Stimulated activated effector memory CD8-positive, alpha-beta T cell treated with anti-CD3 and anti-CD28 coated beads, Interleukin-12 subunit alpha, Interleukin-12 subunit beta, amount 100 ng/mL, for 72 hours (primary cell): ENCODE data around the gene SLC5A4.
A peak's percentile ranks its signal among the peaks of the same experiment; 100 is the strongest.

Source experiments
- ATAC-seq: fragments of 150-1000 bp; cut with Tn5 transposase; 2 replicates; pipeline ENCODE4 v1.10.0; 2021
- DNase-seq, 2 donors: peaks; one replicate each; pipeline ENCODE4 v3.0.0; 2021 to 2022; ENCODE audit warnings: low spot score in 2 of 2
- H3K27ac Mint-ChIP-seq: one replicate; pipeline ENCODE4 v1.8.0; 2022; ENCODE audit warnings: mild to moderate bottlenecking, mixed read lengths
- H3K36me3 Mint-ChIP-seq: one replicate; pipeline ENCODE4 v1.8.0; 2022; ENCODE audit warnings: mild to moderate bottlenecking, mixed read lengths
- H3K4me1 Mint-ChIP-seq: one replicate; pipeline ENCODE4 v1.8.0; 2022; ENCODE audit warnings: mixed read lengths
- H3K4me3 Mint-ChIP-seq: one replicate; pipeline ENCODE4 v1.8.0; 2022; ENCODE audit warnings: mild to moderate bottlenecking, mixed read lengths
- H3K9me3 Mint-ChIP-seq: one replicate; pipeline ENCODE4 v1.8.0; 2022; ENCODE audit warnings: mixed read lengths

SLC5A4 gene

DNA sequence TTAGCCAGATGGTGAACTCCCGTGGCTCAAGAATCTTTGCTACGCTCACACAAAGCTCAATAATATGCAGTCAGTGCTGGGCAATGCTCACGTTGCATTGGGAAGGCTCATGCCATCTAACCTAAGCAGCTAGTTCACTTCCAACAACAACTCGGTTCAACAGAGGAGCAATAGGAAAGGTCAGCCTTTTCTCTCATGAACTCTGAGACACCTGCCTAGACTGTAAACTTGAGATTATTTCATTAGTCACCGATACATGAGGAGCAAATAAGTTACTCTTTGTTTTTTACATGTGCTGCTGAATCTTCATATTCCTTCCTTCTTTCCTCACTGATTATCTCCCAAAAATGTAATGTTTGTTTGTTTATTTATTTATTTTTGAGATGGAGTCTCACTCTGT lies 9.0 kb downstream of the SLC5A4 start:
- Mint-ChIP-seq H3K4me1 (no peaks in the 10 kb centered on the region), H3K36me3 (no peaks in the 10 kb centered on the region), H3K4me3 (no peak overlapping the region), H3K27ac (no peak overlapping the region), H3K9me3 (no peaks in the 10 kb centered on the region)
- ATAC-seq (no peak), DNase-seq (no peak)

DNA sequence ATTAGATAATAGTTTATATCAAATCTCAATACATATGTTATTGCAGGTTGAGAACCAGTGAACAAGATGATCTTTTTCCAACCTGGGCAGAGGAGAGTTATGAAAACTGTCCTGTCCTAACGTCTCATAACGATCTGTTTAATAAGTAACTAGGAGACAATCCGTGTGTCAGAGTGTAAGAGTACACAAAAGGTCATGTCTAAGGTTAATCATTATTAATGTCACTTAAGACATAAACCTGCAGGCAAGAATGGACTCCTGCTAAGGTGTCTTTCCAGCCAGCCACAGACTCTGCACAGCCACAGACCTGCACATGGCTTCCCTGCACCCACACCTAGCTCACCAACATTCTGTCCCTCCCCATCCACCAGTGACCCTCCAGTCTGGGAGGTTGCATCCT lies 10.1 kb downstream of the SLC5A4 start:
- no peak overlapping the region for H3K27ac Mint-ChIP-seq
- ATAC-seq, result no peak
- no peak for DNase-seq
- no peaks in the 10 kb centered on the region for H3K9me3 Mint-ChIP-seq
- H3K4me3 Mint-ChIP-seq, result no peak overlapping the region
- no peaks in the 10 kb centered on the region for H3K4me1 Mint-ChIP-seq
- H3K36me3 Mint-ChIP-seq, result no peaks in the 10 kb centered on the region

DNA sequence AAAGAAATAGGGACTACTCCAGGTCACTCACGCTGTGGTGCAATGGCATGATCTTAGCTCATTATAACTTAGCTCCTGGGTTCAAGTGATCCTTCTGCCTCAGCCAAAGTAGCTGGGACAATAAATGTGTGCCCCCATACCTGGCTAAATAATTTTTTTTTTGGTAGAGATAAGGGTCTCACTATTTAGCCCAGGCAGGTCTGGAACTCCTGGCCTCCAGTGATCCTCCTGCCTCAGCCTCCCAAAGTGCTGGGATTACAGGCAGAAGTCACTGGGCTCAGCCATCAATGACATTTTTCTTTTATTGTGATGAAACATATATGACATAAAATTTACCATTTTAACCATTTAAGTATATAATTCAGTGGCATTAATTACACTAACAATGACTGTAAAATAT lies 10.6 kb downstream of the SLC5A4 start:
- Mint-ChIP-seq H3K4me3 (no peak overlapping the region), H3K9me3 (no peaks in the 10 kb centered on the region), H3K36me3 (no peaks in the 10 kb centered on the region), H3K4me1 (no peaks in the 10 kb centered on the region), H3K27ac (no peak overlapping the region)
- ATAC-seq (no peak), DNase-seq (no peak)

DNA sequence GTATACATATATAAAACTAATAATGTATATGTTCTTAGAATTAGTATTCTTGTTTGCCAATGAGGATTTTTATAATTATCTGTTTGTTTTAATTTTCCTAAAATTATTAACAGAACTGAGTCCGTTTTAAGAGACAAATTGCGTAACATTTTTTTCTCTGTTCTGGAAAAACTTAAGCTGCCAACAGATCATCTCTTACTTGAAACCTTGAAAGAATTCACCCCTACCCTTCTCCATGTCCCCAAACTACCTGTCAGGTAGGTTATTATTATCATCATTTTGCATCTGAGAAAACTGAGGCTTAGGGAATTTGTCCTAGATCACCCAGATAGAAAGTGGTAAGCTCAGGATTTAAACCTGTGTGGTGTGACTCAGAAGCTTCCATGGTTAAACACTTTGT lies 14.7 kb downstream of the SLC5A4 start:
- Mint-ChIP-seq H3K4me3 (no peak overlapping the region), H3K9me3 (no peaks in the 10 kb centered on the region), H3K27ac (no peak overlapping the region), H3K36me3 (no peaks in the 10 kb centered on the region), H3K4me1 (no peaks in the 10 kb centered on the region)
- no peak for ATAC-seq
- DNase-seq, result no peak

DNA sequence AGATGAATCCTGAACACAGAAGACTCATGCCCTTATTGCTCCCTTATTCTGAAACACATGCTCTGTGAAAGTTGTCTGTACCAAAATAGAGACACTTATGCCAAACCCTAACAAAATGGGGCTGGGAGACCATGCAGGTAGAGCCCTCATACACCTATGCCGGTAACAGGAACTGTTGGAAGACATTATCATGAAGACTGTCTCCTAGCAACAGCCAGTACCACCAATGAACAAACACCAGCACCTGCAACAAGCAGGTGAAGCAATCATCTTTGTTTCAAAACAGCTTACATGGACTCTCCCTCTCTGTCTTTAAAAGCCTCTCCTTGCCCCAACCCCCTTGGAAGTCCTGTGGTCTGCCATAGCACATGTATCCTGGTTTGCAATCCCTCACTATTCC lies 17.2 kb downstream of the SLC5A4 start:
- no peak overlapping the region for H3K4me3 Mint-ChIP-seq
- H3K27ac Mint-ChIP-seq, result no peak overlapping the region
- no peaks in the 10 kb centered on the region for H3K4me1 Mint-ChIP-seq
- H3K9me3 Mint-ChIP-seq, result no peaks in the 10 kb centered on the region
- no peak for DNase-seq
- H3K36me3 Mint-ChIP-seq, result no peaks in the 10 kb centered on the region
- no peak for ATAC-seq

DNA sequence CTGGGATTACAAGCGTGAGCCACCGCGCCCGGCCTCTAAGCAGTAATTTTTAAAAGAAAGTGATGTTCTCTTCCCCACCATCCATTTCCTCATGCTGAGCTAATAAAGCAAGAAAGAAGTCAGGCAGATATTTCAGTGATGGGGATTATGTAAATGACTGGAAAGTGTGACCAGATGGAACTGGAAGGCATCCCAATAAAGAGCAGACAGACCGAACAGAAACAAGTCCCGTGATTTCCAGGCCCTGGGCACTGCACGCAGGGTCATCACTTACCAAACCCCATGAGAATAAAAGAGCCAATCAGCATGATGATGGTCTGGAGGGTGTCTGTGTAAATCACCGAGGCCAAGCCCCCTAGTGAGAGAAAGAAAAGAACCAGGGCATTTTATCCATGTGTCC lies 18.2 kb downstream of the SLC5A4 start:
- Mint-ChIP-seq H3K4me3 (no peak overlapping the region), H3K4me1 (no peaks in the 10 kb centered on the region), H3K36me3 (no peaks in the 10 kb centered on the region), H3K9me3 (no peaks in the 10 kb centered on the region), H3K27ac (no peak overlapping the region)
- ATAC-seq, result no peak
- no peak for DNase-seq

DNA sequence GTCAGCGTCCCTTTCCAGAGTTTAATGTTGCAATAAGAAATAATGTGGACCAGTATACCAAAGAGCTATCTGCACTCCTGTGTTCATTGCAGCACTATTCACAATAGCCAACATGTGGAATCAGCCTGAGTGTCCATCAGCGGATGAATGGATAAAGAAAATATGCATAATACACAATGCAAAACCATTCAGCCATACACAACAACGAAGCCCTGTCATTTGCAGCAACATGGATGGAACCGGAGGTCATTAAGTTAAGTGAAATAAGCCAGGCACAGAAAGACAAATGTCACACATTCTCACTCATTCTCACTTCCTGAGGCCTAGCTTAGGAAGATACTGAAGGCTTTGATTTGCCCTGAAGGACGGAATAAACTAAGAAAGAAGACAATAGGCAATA lies 22.1 kb downstream of the SLC5A4 start:
- H3K4me1 Mint-ChIP-seq, result no peaks in the 10 kb centered on the region
- H3K9me3 Mint-ChIP-seq, result no peaks in the 10 kb centered on the region
- H3K27ac Mint-ChIP-seq, result no peak overlapping the region
- no peak for DNase-seq
- H3K36me3 Mint-ChIP-seq, result no peaks in the 10 kb centered on the region
- no peak for ATAC-seq
- no peak overlapping the region for H3K4me3 Mint-ChIP-seq

DNA sequence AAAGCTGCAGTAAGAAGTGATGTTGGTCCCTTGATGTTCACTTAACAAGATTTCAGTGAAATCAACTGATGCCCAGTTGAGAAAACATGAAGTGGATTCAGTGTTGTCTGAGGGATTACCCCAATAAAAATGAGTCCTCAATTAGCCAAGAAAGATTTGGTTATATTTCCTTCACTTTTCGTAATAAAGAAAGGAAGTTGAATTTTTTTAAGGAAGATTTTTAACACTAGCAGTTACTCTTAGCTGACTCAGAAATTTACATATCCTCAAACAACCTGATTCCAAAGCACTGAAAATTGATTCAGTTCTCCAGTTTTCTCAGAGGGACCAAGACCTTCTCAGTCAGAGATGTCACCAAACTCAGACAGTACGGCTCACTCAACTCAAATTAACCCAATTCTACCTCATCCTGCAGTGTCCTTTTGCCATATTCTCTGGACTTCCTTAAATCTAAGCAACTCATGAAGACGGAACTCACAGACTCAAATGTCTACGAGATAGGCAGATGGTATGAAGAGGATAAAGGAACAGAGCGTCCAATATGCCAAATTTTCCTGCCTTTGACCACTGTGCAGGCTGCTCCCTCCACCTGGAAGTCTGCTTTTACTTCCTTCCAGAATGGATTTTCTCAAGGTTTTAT lies 22.8 kb downstream of the SLC5A4 start:
- no peaks in the 10 kb centered on the region for H3K4me1 Mint-ChIP-seq
- DNase-seq (no peak), ATAC-seq (no peak)
- H3K36me3 Mint-ChIP-seq, result no peaks in the 10 kb centered on the region
- H3K9me3 Mint-ChIP-seq, result no peaks in the 10 kb centered on the region
- H3K27ac Mint-ChIP-seq, result no peak overlapping the region
- H3K4me3 Mint-ChIP-seq, result no peak overlapping the region

DNA sequence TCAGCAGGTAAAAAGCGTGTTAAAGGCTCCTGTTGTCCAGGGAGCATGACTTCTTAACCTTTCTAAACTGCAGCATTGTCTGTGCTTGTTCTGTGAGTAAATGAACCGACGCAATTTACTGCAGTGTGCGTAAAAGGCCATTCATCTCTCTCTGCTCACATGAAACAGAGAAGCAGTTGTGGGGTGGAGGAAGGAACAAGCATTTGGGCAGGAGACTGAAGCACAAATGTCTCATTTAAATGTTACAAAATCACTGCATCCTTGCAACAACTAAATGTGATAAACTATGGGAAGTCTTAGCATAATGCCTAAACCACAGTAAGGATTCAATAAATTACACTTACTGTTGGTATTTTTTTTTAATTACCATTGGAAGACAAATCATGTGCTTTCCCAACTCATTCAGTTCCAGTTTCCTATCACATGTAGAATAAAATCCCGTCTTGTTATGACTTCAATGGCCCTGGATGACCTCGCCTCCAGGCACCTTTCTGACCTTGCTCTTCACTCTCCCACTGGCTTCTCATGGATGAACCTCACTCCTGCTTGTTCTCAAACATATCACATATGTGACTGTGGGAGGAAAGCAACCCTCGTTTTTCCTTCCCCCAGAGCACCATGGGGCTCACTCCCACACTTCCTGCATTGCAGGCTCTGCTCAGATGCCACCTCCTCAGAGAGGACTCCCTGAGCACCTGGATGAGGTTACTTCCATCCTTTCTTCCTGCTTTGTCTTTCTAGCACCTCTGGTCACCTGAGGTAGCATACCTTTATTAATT lies 28.6 kb downstream of the SLC5A4 start:
- no peak for ATAC-seq
- no peaks in the 10 kb centered on the region for H3K36me3 Mint-ChIP-seq

DNA sequence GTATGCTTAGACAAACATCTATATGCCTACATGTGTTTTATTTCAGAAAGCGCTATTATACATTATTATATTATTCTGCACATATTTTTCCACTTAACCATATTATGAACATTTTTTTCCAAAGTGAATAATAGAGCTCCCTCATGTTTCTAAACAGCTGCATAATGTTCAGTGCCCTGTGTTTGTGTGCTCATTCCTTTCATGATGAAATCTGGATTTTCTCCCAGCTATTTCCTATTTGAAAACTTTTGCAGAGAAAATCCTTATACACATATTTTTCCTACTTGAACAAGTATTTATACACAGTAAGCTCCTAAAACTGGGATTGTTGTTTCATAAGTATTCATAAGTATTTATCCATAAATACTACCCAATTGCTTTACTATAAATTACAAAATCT lies 32.2 kb downstream of the SLC5A4 start:
- DNase-seq, result no peak
- no peaks in the 10 kb centered on the region for H3K9me3 Mint-ChIP-seq

More for the DNA sequence above, 28.6 kb downstream of the SLC5A4 start:
- no peak overlapping the region for H3K27ac Mint-ChIP-seq
- no peaks in the 10 kb centered on the region for H3K4me1 Mint-ChIP-seq
- H3K9me3 Mint-ChIP-seq, result no peaks in the 10 kb centered on the region
- no peak for DNase-seq
- H3K4me3 Mint-ChIP-seq, result no peak overlapping the region

DNA sequence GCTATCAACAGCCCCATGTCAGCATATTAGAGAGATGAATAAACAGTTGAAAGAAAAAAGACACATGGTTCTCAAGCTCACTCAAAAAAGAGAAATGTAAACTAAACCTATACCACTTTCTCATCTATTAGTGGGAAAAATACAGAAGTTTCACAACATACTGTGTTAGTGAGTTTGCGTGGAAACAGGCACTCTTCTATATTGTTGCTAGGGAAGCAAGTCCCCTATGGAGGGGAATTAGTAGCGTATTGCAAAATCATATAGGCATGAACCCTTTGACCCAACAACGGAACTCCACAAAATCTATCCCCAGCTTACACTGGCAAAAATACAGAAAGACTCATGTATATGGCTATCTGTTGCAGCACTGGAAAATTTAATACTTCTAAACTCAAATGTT lies 36.1 kb downstream of the SLC5A4 start:
- H3K4me3 Mint-ChIP-seq, result no peak overlapping the region
- DNase-seq, result no peak
- H3K4me1 Mint-ChIP-seq, result no peaks in the 10 kb centered on the region
- no peak overlapping the region for H3K27ac Mint-ChIP-seq
- H3K36me3 Mint-ChIP-seq, result no peaks in the 10 kb centered on the region
- no peak for ATAC-seq
- H3K9me3 Mint-ChIP-seq, result no peaks in the 10 kb centered on the region

More for the DNA sequence above, 32.2 kb downstream of the SLC5A4 start:
- Mint-ChIP-seq H3K27ac (no peak overlapping the region), H3K36me3 (no peaks in the 10 kb centered on the region), H3K4me1 (no peaks in the 10 kb centered on the region), H3K4me3 (no peak overlapping the region)
- no peak for ATAC-seq

DNA sequence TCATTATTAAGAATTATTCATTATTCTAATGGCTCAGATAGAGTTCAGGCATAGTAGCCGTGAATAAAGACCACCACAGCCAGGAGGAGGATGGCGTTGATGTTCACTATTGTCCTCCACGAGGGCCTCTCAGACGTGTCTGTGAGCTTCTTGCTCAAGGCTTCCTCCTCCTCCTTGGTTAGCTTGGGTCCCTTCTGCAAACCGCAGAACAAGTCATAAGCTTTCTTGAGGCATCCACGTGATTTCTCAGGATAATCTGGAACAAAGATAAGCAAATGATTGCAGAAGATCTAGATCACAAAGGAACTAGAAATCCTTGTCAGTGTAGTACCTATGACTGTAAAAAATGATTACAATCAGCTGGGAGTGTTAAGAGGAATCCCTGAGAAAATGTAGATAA lies 36.7 kb downstream of the SLC5A4 start:
- ATAC-seq, result no peak
- H3K27ac Mint-ChIP-seq, result no peak overlapping the region
- H3K9me3 Mint-ChIP-seq, result no peaks in the 10 kb centered on the region
- H3K4me3 Mint-ChIP-seq, result no peak overlapping the region
- H3K36me3 Mint-ChIP-seq, result no peaks in the 10 kb centered on the region
- no peaks in the 10 kb centered on the region for H3K4me1 Mint-ChIP-seq
- no peak for DNase-seq

DNA sequence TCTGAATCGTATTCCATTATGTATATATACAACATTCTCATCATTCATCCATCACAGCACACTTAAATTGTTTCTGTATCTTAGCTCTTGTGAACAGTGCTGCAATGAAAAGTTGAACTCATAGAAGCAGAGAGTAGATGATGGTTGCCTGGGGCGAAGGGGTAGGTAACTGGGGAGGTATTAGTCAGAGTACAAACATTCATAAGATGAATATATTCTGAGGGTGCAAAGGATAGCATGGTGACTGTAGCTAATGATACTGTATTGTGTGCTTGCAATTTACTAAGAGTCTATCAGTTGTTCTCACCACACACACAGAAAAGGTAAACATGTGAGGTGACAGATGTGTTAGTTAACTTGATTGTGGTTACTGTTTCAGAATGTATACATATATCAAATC lies 37.7 kb downstream of the SLC5A4 start:
- DNase-seq (no peak), ATAC-seq (peak; percentile 51)
- no peaks in the 10 kb centered on the region for H3K9me3 Mint-ChIP-seq
- H3K4me1 Mint-ChIP-seq, result no peaks in the 10 kb centered on the region
- no peaks in the 10 kb centered on the region for H3K36me3 Mint-ChIP-seq
- H3K27ac Mint-ChIP-seq, result no peak overlapping the region
- no peak overlapping the region for H3K4me3 Mint-ChIP-seq

DNA sequence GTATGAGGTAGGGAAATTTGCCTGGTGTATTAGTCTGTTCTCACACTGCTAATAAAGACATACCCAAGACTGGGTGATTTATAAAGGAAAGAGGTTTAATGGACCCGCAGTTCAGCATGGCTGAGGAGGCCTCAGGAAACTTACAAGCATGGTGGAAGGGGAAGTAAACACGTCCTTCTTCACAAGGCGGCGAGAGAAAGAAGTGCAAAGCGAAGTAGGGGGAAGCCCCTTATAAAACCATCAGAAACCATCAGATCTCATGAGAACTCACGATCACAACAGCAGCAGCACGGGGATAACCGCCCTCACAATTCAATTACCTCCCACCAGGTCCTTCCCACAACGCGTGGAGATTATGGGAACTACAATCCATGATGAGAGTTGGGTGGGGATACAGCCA lies 38.2 kb downstream of the SLC5A4 start:
- DNase-seq (peak in 1 of 2 donors; percentile 26), ATAC-seq (no peak)
- H3K4me3 Mint-ChIP-seq, result no peak overlapping the region
- H3K4me1 Mint-ChIP-seq, result no peaks in the 10 kb centered on the region
- no peaks in the 10 kb centered on the region for H3K36me3 Mint-ChIP-seq
- H3K9me3 Mint-ChIP-seq, result no peaks in the 10 kb centered on the region
- H3K27ac Mint-ChIP-seq, result no peak overlapping the region

DNA sequence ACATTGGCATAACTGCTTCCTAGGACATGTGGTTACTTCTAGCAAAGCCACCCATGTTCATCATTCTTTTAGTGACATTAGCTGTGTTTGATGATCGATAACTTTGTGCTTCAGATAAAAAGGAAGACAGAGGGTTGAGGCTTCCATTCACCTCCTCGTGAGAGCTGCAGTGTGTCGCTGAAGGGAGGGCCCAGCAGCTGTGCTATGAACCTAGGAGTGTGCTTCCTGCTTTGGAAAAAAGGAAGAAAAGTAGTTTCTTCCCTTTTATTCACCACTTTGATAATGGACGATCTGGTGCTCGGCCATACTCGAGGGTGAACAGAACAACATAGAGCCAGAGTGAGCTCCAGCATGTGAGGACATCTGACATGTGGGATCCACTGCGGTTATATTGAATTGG lies 44.1 kb downstream of the SLC5A4 start:
- Mint-ChIP-seq H3K4me1 (peaks cover 12% of the 10 kb centered on the region), H3K9me3 (no peaks in the 10 kb centered on the region), H3K36me3 (no peaks in the 10 kb centered on the region), H3K4me3 (no peak overlapping the region), H3K27ac (no peak overlapping the region)
- ATAC-seq, result no peak
- no peak for DNase-seq

DNA sequence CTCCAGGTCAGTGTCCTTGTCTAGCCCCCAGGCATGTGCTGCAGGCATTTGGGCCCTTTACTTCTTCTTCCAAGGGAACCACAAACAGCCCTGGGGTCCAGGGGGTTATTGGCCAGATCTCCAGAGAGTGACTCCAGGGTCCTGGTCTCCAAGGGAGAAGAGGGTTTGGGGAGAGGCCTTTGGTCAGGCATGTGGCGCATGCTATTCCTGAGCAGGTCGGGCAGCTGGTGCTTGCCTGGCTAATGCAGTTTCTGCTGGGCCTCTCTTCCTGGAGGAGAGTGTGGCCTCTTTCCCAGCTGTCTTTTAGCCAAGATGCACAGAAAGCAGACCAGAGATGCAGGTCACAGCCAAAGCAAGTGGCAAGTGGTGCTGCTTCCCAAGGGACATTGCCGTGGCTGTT lies 46.5 kb downstream of the SLC5A4 start:
- DNase-seq (no peak), ATAC-seq (no peak)
- Mint-ChIP-seq H3K27ac (no peak overlapping the region), H3K4me1 (peaks cover 29% of the 10 kb centered on the region), H3K9me3 (no peaks in the 10 kb centered on the region), H3K36me3 (no peaks in the 10 kb centered on the region), H3K4me3 (no peak overlapping the region)
